Activated gamma-delta T cell treated with Interleukin-2 at 50 U/mL for 16 hours (primary cell): ENCODE measurements around the gene FAM163B.

ENCODE experiments used
- DNase-seq: peaks from one replicate; pipeline ENCODE4 v3.0.0-alpha.2; 2020

The FAM163B gene

GRCh38 chr9:133597316-133597957 is 11.8 kb downstream of the FAM163B start:
- DNase-seq: no peak

GRCh38 chr9:133595910-133596309 is 13.3 kb downstream of the FAM163B start:
- no peak for DNase-seq

- DNase-seq: no peak
Measured at GRCh38 chr9:133594310-133594709, 14.9 kb downstream of the FAM163B start.

- DNase-seq: no peak
Measured at GRCh38 chr9:133593587-133594253, 15.5 kb downstream of the FAM163B start.

- DNase-seq: no peak
Measured at GRCh38 chr9:133592731-133593409, 16.3 kb downstream of the FAM163B start.

- DNase-seq: no peak
Measured at GRCh38 chr9:133591985-133592384, 17.2 kb downstream of the FAM163B start.

GRCh38 chr9:133591116-133591910 is 17.9 kb downstream of the FAM163B start:
- DNase-seq: no peak

- no peak for DNase-seq
Measured at GRCh38 chr9:133590231-133590855, 18.8 kb downstream of the FAM163B start.

GRCh38 chr9:133589454-133590227 is 19.5 kb downstream of the FAM163B start:
- peak; percentile 22 for DNase-seq

GRCh38 chr9:133587466-133587865 is 21.7 kb downstream of the FAM163B start:
- DNase-seq: no peak

GRCh38 chr9:133587051-133587450 is 22.1 kb downstream of the FAM163B start:
- no peak for DNase-seq

- DNase-seq: no peak
Measured at GRCh38 chr9:133585481-133586351, 23.5 kb downstream of the FAM163B start.

- no peak for DNase-seq
Measured at GRCh38 chr9:133584559-133585476, 24.4 kb downstream of the FAM163B start.

- DNase-seq: no peak
Measured at GRCh38 chr9:133584167-133584558, 25.0 kb downstream of the FAM163B start.

GRCh38 chr9:133583586-133583985 is 25.6 kb downstream of the FAM163B start:
- no peak for DNase-seq

GRCh38 chr9:133583111-133583510 is 26.1 kb downstream of the FAM163B start:
- DNase-seq: no peak

- no peak for DNase-seq
Measured at GRCh38 chr9:133582501-133583045, 26.6 kb downstream of the FAM163B start.

GRCh38 chr9:133581513-133582343 is 27.5 kb downstream of the FAM163B start:
- no peak for DNase-seq

- no peak for DNase-seq
Measured at GRCh38 chr9:133581011-133581410, 28.2 kb downstream of the FAM163B start.
